A673 (cell line): Measurements from ENCODE around the gene CHRNA3. TPM values are rescaled to one million over a fixed set of nuclear protein-coding genes. Genes with fewer than 3 reads are reported as not detected.

ENCODE experiments used
- BruUV-seq: library from RNA; stranded (reverse); fragments of 400-500 nt; replicated peaks from 2 replicates; lab custom pipeline; 2021; lab: Mats Ljungman, UMichigan
- CTCF ChIA-PET: fragments of 300-600 bp; sonication (Branson Sonifier 250); formaldehyde crosslinking; loops from one replicate; lab custom pipeline; 2022; ENCODE audit warnings: antibody characterized with exemption; lab: Charles Lee
- POLR2A ChIA-PET: fragments of 300-600 bp; sonication (Branson Sonifier 250); formaldehyde crosslinking; loops from one replicate; lab custom pipeline; 2022; ENCODE audit warnings: antibody characterized with exemption; ENCODE audit not compliant: low non-redundant PET; lab: Charles Lee
- DNase-seq: peaks from one replicate; pipeline ENCODE4 v3.0.0-alpha.2; 2015; ENCODE audit warnings: low spot score
- H3K27ac ChIP-seq: fragments of 200-600 bp; sonication (generic); 2 replicates; pipeline ENCODE4 v1.5.1; 2016; ENCODE audit warnings: mixed run types, low read depth, mild to moderate bottlenecking, mixed read lengths, antibody characterized with exemption, low read length; ENCODE audit not compliant: poor library complexity, severe bottlenecking
- H3K27me3 ChIP-seq: fragments of 200-600 bp; sonication (generic); replicated peaks from 2 replicates; pipeline ENCODE4 v1.6.1; 2017; ENCODE audit warnings: mixed run types, low read depth, mild to moderate bottlenecking, mixed read lengths, antibody characterized with exemption, low read length; ENCODE audit not compliant: insufficient read depth, poor library complexity
- H3K36me3 ChIP-seq: fragments of 200-600 bp; sonication (generic); 2 replicates; pipeline ENCODE4 v1.6.1; 2016; ENCODE audit warnings: mixed run types, mild to moderate bottlenecking, mixed read lengths, antibody characterized with exemption, low read length; ENCODE audit not compliant: insufficient read depth, poor library complexity, severe bottlenecking
- H3K4me1 ChIP-seq: fragments of 200-600 bp; sonication (generic); 2 replicates; pipeline ENCODE4 v1.6.1; 2017; ENCODE audit warnings: mixed run types, mild to moderate bottlenecking, mixed read lengths, antibody characterized with exemption, low read length; ENCODE audit not compliant: insufficient read depth, poor library complexity, severe bottlenecking
- H3K4me3 ChIP-seq: fragments of 200-600 bp; sonication (generic); 2 replicates; pipeline ENCODE4 v1.5.1; 2016; ENCODE audit warnings: low read depth, mixed run types, mild to moderate bottlenecking, mixed read lengths, low read length; ENCODE audit not compliant: poor library complexity, severe bottlenecking
- H3K9me3 ChIP-seq: fragments of 200-600 bp; sonication (generic); 2 replicates; pipeline ENCODE4 v1.6.1; 2016; ENCODE audit warnings: mixed run types, low read depth, mild to moderate bottlenecking, mixed read lengths, antibody characterized with exemption, low read length; ENCODE audit not compliant: poor library complexity, severe bottlenecking
- CTCF ChIP-seq: fragments of 300-800, 200-600 bp; sonication (generic); conservative IDR thresholded peaks from 2 replicates; pipeline ENCODE4 v1.5.1; 2017; ENCODE audit warnings: low read depth, mild to moderate bottlenecking, antibody characterized with exemption, low read length, moderate library complexity, mixed read lengths
- EZH2 ChIP-seq: fragments of 200-600 bp; sonication (generic); IDR thresholded peaks from 2 replicates; pipeline ENCODE4 v1.6.1; 2017; ENCODE audit warnings: borderline replicate concordance, low read depth, mild to moderate bottlenecking, mixed read lengths, antibody characterized with exemption, low read length; ENCODE audit not compliant: poor library complexity, severe bottlenecking
- intact Hi-C: fragments of 100-400 bp; cut with micrococcal nuclease; formaldehyde crosslinking; loops from one replicate; pipeline ENCODE4 v1.10.0; 2022; ENCODE audit not compliant: unreplicated experiment
- total RNA-seq: library from RNA; stranded (reverse); gene quantifications from 2 replicates; pipeline ENCODE4 v1.2.3, GENCODE V29; 2021

Gene CHRNA3
- total RNA-seq, 1 experiment from 2014 or later: not detected

GRCh38 chr15:78650022-78650421 lies 29.2 kb upstream of the CHRNA3 start:
- Histone ChIP-seq H3K9me3 (no peaks in the 10 kb centered on the region), H3K4me1 (no peaks in the 10 kb centered on the region), H3K36me3 (no peaks in the 10 kb centered on the region), H3K27me3 (peaks cover 84% of the 10 kb centered on the region), H3K4me3 (no peak overlapping the region), H3K27ac (no peak overlapping the region)
- POLR2A ChIA-PET: no interaction called here
- intact Hi-C loops: no loop called here
- CTCF ChIA-PET: no interaction called here
- TF ChIP-seq CTCF (no peak), EZH2 (no peak)
- no TSS peak for BruUV-seq
- no peak for DNase-seq

GRCh38 chr15:78645009-78645408 lies 24.2 kb upstream of the CHRNA3 start:
- H3K27ac ChIP-seq: no peak overlapping the region
- peaks cover 71% of the 10 kb centered on the region for H3K27me3 ChIP-seq
- H3K9me3 ChIP-seq: no peaks in the 10 kb centered on the region
- BruUV-seq: no TSS peak
- CTCF ChIA-PET: no interaction called here
- TF ChIP-seq EZH2 (no peak), CTCF (no peak)
- POLR2A ChIA-PET: no interaction called here
- H3K36me3 ChIP-seq: no peaks in the 10 kb centered on the region
- no peak overlapping the region for H3K4me3 ChIP-seq
- no peak for DNase-seq
- intact Hi-C loops: no loop called here
- no peaks in the 10 kb centered on the region for H3K4me1 ChIP-seq

GRCh38 chr15:78642331-78642730 lies 21.5 kb upstream of the CHRNA3 start:
- Histone ChIP-seq H3K27ac (no peak overlapping the region), H3K9me3 (no peaks in the 10 kb centered on the region), H3K4me3 (no peak overlapping the region), H3K27me3 (peaks cover 71% of the 10 kb centered on the region), H3K36me3 (no peaks in the 10 kb centered on the region), H3K4me1 (no peaks in the 10 kb centered on the region)
- ChIA-PET CTCF (no interaction called here), POLR2A (no interaction called here)
- BruUV-seq: no TSS peak
- TF ChIP-seq EZH2 (no peak), CTCF (no peak)
- no peak for DNase-seq
- intact Hi-C loops: no loop called here
